Mucosa of stomach (tissue), 1 donor: ENCODE data around the gene CTH.
"Not testable (repeated sequence)": the region's sequence is repeated elsewhere in the genome, so short reads cannot be mapped to it uniquely, and the experiment has no call there.

ENCODE experiments used
- H3K27me3 ChIP-seq: one replicate; pipeline ENCODE4 v1.7.0; 2013; ENCODE audit warnings: mild to moderate bottlenecking, low read length; ENCODE audit not compliant: control insufficient read depth, insufficient read depth
- H3K36me3 ChIP-seq: one replicate; pipeline ENCODE4 v1.7.0; 2013; ENCODE audit warnings: low read length; ENCODE audit not compliant: control insufficient read depth, insufficient read depth
- H3K4me1 ChIP-seq: one replicate; pipeline ENCODE4 v1.7.0; 2013; ENCODE audit warnings: mild to moderate bottlenecking, low read length; ENCODE audit not compliant: control insufficient read depth, insufficient read depth
- H3K4me3 ChIP-seq: one replicate; pipeline ENCODE4 v1.7.0; 2013; ENCODE audit warnings: low read length
- H3K9ac ChIP-seq: one replicate; pipeline ENCODE4 v1.7.0; 2013; ENCODE audit warnings: mild to moderate bottlenecking, low read length, moderate library complexity
- H3K9me3 ChIP-seq: one replicate; pipeline ENCODE4 v1.7.0; 2013; ENCODE audit warnings: mild to moderate bottlenecking, low read length, moderate library complexity; ENCODE audit not compliant: control insufficient read depth
- donor health status: Pancreatic carcinoma.

CTH gene

DNA sequence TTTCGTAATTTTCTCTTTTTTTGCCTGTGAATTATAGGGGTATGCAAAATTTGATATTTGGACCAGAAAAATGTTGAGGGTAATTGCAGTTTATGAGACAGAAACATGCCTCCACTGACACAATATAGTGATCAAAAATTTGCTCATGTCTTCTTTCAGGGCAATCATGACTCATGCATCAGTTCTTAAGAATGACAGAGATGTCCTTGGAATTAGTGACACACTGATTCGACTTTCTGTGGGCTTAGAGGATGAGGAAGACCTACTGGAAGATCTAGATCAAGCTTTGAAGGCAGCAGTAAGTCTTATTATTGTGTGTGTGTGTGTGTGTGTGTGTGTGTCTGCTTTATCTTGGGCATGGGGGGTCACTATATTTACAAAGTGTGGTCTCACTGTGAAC is 27.5 kb downstream of the CTH start:
- Histone ChIP-seq H3K27me3 (no peaks in the 10 kb centered on the region), H3K9me3 (no peaks in the 10 kb centered on the region), H3K36me3 (no peaks in the 10 kb centered on the region), H3K4me1 (no peaks in the 10 kb centered on the region), H3K9ac (no peak overlapping the region), H3K4me3 (no peak overlapping the region)

DNA sequence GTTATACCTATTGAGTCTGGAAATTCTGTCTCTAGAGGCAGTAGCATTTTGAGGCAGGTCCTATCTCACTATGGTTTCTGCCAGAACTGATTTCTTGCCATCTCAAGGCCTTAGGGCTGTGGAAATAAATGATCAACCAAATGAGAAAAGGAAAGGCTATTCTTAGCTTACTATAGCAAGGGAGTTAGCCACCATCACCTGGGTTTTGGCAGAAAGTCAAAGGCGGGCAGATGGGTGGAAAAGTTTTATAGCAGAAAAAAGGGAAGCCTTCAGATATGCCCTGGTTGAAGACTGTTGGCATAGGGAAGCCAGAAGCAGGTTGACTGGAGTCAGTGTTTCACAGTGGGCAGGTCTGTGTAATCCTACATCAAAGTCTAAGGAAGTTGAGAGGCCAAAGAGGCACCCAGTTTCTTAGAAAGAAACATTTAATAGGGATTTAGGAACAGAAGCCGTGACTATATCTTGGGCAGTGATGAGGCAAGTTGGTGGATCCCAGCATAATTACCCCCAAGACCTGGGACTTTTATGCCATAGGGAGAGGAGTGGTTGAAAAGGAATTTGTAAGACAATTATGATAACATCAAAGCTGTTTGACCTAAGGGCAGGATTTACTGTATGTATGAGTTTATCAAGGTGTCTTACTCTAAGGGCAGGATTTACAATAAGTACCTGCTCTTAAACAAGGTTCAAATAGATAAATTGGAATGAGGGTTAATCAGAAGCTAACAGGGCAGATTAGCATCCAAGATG is 29.7 kb downstream of the CTH start:
- Histone ChIP-seq H3K36me3 (no peaks in the 10 kb centered on the region), H3K4me3 (no peak overlapping the region), H3K27me3 (no peaks in the 10 kb centered on the region), H3K4me1 (no peaks in the 10 kb centered on the region), H3K9me3 (no peaks in the 10 kb centered on the region), H3K9ac (no peak overlapping the region)

DNA sequence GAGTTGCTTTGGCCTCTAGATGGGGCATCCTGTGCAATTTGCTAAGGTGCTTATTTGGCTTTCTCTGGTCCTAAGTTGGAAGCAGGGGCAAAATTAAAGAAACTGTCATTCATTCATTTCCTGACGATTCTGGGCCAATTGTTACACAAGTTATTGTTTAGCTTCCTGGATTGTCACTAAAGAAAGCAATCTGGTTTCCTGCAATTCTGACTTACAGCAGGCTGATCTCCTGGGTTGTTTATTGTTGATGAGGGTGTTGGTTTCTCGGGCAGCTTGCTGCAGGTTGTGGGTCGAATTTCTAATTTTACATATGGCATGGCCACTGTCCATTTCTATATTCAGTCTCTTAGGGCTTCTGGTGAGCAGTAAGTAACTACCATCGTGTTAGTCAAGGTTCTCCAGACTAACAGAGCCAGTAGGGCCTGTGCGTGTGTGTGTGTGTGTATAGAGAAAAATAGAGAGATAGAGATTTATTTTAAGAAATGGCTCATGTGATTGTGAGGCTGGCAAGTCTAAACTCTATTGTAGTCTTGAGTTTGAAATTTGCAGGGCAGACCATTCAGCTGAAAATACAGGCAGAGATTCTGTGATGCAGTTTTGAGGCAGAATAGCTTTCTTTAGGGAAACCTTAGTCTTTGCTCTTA is 30.4 kb downstream of the CTH start:
- no peak overlapping the region for H3K4me3 ChIP-seq
- H3K9me3 ChIP-seq = no peaks in the 10 kb centered on the region
- no peak overlapping the region for H3K9ac ChIP-seq
- H3K27me3 ChIP-seq = no peaks in the 10 kb centered on the region
- H3K36me3 ChIP-seq = no peaks in the 10 kb centered on the region
- H3K4me1 ChIP-seq = no peaks in the 10 kb centered on the region

DNA sequence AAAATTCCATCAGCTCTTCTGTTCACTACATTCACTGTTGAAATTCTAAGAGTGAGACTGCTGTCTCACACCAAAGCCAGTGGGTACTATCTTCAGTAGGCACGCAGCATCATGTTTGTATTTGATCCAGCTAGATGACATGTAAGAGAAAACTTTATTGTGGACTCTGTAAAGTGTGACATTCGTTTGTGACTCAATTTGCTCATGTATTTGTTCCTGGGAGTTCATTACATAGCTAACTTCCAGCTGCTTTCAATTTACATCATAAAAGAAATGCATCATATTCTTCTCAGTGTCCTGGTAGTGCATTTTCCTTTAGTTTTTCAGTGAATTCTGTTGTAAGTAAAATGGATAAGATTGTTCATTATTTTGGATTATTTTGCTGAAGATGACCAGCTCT is 31.4 kb downstream of the CTH start:
- H3K36me3 ChIP-seq = no peaks in the 10 kb centered on the region

DNA sequence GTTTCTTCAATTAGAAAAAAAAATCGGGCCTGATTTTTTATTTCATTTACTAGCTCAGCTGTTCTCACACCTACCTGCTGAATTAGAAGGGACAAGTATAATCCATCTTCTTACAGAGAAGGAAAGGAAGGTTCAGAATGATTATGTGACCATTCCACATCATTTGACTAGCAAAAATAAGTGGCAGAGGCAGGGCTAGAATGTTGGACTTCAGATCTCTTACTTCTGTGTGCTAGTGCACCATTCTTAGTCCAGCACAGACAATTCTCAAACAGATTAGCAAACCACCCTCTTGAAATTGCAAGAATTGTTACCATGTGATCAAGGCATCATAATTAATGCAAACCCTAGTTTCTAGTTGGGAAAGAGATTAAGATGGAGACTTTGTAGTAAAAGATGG is 32.7 kb downstream of the CTH start:
- H3K4me1 ChIP-seq = no peaks in the 10 kb centered on the region
- no peaks in the 10 kb centered on the region for H3K36me3 ChIP-seq
- H3K27me3 ChIP-seq = no peaks in the 10 kb centered on the region
- no peaks in the 10 kb centered on the region for H3K9me3 ChIP-seq
- no peak overlapping the region for H3K4me3 ChIP-seq
- H3K9ac ChIP-seq = no peak overlapping the region

More for the DNA sequence above, 31.4 kb downstream of the CTH start:
- H3K9ac ChIP-seq = no peak overlapping the region
- no peak overlapping the region for H3K4me3 ChIP-seq
- H3K4me1 ChIP-seq = no peaks in the 10 kb centered on the region
- H3K27me3 ChIP-seq = no peaks in the 10 kb centered on the region
- H3K9me3 ChIP-seq = no peaks in the 10 kb centered on the region

DNA sequence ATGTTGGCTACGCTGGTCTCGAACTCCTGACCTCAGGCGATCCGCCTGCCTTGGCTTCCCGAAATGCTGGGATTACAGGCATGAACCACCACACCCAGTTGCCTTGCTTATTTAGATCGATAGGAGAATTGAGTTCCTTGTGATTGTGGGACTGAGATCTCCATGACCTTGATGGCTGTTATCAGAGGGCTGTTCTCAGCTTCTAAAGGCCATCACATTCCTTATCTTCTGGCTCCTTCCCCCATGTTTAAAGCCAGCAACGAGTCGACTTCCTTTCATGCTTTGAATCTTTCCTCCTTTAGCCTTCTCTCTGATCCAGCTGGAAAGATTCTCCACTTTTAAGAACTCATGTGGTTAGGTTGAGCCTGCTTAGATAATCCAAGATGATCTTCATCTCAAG is 38.0 kb downstream of the CTH start:
- no peak overlapping the region for H3K4me3 ChIP-seq
- H3K27me3 ChIP-seq = no peaks in the 10 kb centered on the region
- H3K9ac ChIP-seq = no peak overlapping the region
- no peaks in the 10 kb centered on the region for H3K36me3 ChIP-seq
- H3K9me3 ChIP-seq = no peaks in the 10 kb centered on the region
- no peaks in the 10 kb centered on the region for H3K4me1 ChIP-seq

DNA sequence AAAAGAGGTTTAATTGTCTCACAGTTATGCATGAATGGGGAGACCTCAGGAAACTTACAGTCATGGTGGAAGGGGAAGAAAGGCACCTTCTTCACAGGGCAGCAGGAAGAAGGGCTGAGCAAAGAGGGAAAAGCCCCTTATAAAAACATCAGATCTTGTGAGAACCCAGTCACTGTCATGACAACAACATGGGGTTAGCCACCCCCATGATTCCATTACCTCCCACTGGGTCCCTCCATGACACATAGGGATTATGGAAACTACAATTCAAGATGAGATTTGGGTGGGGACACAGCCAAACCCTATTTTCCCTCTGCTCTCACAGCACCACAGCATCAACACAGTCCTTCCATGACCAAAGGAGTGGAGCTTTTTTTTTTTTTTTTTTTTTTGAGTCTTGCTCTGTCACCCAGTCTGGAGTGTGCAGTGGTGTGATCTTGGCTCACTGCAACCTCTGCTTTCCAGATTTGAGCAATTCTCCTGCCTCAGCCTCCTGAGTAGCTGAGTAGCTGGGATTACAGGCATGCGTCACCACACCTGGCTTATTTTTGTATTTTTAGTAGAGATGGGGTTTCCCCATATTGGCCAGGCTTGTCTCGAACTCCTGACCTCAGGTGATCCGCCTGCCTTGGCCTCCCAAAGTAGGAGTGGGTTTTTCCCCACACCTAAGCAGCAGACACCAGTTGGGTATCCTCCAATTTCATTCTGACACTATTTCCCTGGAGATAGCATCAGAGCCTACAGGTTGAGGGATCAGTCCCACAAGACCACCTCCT is 41.3 kb downstream of the CTH start:
- H3K36me3 ChIP-seq, H3K4me3 ChIP-seq, H3K4me1 ChIP-seq, H3K27me3 ChIP-seq, H3K9ac ChIP-seq, H3K9me3 ChIP-seq: not testable (repeated sequence)

DNA sequence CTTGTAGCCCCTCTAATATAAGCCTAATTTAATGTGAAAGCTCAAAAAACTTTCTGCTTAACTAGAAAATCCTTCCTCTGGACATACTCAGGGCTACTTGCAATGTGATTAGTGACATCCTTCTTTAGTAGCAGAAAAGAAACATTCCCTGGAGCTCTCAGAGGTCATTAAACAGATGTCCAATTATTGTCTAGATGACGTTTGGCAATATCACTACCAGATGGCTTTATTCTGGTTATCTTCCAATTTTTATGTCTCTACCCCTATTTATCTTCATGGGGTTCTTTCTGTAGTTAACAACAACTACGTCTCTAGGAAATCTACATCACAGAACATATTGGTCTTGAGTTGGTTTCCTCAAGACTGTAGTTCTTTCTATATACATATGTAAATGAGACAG is 44.2 kb downstream of the CTH start:
- H3K9me3 ChIP-seq = no peaks in the 10 kb centered on the region
- H3K27me3 ChIP-seq = no peaks in the 10 kb centered on the region
- no peak overlapping the region for H3K4me3 ChIP-seq
- H3K9ac ChIP-seq = no peak overlapping the region
- no peaks in the 10 kb centered on the region for H3K36me3 ChIP-seq
- no peaks in the 10 kb centered on the region for H3K4me1 ChIP-seq

DNA sequence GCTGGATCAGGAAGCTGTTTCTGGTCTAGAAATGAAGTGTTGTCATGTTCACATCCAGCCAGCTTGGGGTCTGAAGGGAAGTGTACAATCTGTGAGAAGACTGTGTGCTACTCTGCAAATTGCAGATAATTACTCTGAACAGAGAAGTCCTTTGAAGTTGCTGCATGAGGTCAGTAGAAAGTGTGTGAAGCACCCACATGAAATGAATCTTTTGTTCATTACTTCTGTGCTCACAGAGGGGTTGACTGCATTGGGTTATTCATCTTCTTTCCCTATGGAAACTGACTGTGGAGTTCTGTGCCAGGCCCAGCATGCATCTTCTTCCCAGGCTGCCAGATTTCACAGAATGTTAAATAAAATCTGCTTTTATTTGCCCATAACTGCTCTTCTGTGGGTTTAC is 47.1 kb downstream of the CTH start:
- Histone ChIP-seq H3K4me1 (no peaks in the 10 kb centered on the region), H3K36me3 (no peaks in the 10 kb centered on the region), H3K9me3 (no peaks in the 10 kb centered on the region), H3K27me3 (no peaks in the 10 kb centered on the region), H3K4me3 (no peak overlapping the region), H3K9ac (no peak overlapping the region)

DNA sequence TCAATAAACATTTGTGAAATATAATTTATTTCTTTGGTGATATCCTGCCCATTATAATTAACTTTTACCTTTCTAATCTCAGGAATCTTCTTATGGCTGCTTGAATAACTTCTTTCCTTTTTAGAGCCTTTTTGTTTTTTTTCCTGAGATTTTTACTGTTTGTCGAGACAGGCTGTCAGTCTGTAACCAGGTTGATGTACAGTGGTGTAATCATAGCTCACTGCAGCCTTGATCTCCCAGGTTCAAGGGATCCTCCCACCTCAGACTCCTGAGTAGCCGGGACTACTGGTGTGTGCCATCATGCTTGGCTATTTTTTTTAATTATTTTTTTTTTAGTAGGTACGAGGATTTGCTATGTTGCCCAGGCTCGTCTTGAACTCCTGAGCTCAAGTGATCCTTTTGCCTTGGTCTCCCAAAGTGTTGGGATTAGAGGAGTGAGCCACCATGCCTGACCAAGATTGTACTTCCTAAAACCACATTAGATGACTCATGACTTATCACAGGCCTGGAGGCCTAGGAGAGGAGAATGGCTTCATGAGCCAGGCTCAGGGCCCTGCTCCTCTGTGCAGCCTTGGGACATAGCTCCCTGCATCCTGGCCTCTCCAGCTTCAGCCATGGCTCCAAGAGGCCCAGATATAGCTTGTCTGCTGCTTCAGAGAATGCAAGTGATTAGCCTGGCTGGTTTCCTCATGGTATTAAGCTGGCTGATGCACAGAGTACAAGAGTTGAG is 48.6 kb downstream of the CTH start:
- Histone ChIP-seq H3K27me3 (no peaks in the 10 kb centered on the region), H3K36me3 (no peaks in the 10 kb centered on the region), H3K9me3 (no peaks in the 10 kb centered on the region), H3K9ac (no peak overlapping the region), H3K4me3 (no peak overlapping the region), H3K4me1 (no peaks in the 10 kb centered on the region)

DNA sequence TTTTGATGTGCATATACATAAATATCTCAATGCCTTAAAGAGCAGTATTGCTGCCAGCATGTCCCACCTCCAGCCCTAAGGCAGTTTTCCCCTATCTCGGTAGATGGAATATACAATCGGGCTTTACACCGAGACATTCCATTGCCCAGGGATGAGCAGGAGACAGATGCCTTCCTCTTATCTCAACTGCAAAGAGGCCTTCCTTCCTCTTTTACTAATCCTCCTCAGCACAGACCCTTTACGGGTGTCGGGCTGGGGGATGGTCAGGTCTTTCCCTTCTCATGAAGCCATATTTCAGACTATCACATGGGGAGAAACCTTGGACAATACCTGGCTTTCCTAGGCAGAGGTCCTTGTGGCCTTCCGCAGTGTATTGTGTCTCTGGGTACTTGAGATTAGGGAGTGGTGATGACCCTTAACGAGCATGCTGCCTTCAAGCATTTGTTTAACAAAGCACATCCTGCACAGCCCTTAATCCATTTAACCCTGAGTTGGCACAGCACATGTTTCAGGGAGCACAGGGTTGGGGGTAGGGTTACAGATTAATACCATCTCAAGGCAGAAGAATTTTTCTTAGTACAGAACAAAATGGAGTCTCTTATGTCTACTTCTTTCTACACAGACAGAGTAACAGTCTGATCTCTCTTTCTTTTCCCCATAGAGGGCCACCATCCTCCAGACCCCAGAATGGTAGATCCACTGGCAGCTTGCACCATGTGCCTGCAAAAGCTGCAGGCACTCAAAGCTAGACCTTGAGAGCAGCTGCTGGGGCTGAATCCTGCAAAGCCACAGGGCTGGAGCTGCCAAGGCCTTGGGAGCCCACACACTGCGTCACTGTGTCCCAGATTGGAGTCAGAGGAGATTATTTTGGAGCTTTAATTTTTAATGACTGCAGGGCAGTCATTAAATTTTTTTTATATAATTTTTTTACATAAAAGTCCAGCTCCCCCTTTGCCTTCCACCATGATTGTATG is 50.0 kb downstream of the CTH start:
- H3K4me3 ChIP-seq, H3K27me3 ChIP-seq, H3K36me3 ChIP-seq, H3K4me1 ChIP-seq, H3K9ac ChIP-seq, H3K9me3 ChIP-seq: not testable (repeated sequence)
